ENCODE measurements around the gene EIF4E.

DNA sequence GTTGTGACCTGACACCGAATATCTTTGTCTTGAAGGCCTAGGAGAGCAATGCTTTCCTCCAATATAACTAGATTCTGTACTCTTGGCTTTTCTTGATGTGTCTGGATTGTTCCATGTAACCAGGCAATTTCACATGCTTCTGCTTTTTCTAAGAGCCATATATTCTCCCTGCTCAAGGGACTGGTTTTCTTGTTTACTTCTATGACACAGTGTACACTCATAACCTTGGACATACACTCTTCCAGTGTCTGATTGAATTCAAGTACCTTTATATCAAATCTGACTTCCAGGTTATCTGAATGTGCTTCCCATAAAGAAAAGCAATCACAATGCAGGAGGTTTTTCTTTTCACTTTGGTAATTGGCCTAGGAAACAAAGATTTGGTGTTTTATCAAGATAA lies 17.4 kb upstream of the EIF4E start:
- TF ChIP-seq CTCF (IDR thresholded peaks at IDR 0.05) (no peak), POLR2A (IDR thresholded peaks at IDR 0.05) (no peak)
